ENCODE results near the gene TMEM238.
A peak's percentile ranks its signal among the peaks of the same experiment; 100 is the strongest.

The TMEM238 gene

GRCh38 chr19:55386493-55386971, 2.4 kb upstream of the TMEM238 start:
- ChIA-PET CTCF (no interaction called here), POLR2A (interaction anchor here (0.9 to 1.1 kb wide), 2 partner anchors 9 to 13 kb away, joined by 3 to 4 read pairs; no protein-coding TSS in a partner anchor)
- no peak for DNase-seq (ENCODE audit: extremely low spot score)
- TF ChIP-seq SP1 (IDR thresholded peaks at IDR 0.05) (no peak), CTBP1 (IDR thresholded peaks at IDR 0.05; ENCODE audit: borderline replicate concordance) (no peak), FOXM1 (IDR thresholded peaks at IDR 0.05; ENCODE audit: borderline replicate concordance) (no peak), L3MBTL2 (conservative IDR thresholded peaks at IDR 0.05) (no peak), FOXA1 (IDR thresholded peaks at IDR 0.05) (no peak), ELF4 (IDR thresholded peaks at IDR 0.05) (no peak), ARNT (IDR thresholded peaks at IDR 0.05) (no peak), LEF1 (IDR thresholded peaks at IDR 0.05; ENCODE audit: borderline replicate concordance) (no peak), PKNOX1 (IDR thresholded peaks at IDR 0.05) (no peak), FOXK2 (IDR thresholded peaks at IDR 0.05) (no peak), SUZ12 (IDR thresholded peaks at IDR 0.05) (no peak), ZNF384 (IDR thresholded peaks at IDR 0.05) (no peak)

GRCh38 chr19:55385724-55386492, 1.8 kb upstream of the TMEM238 start, which contains the start of gene RPL28:
TSS of gene RPL28 (plus strand) at chr19:55385932. CDS start at chr19:55386358, 426 bp downstream.
- peak; percentile 96 for DNase-seq (ENCODE audit: extremely low spot score)
- CTCF ChIA-PET, result no interaction called here
- POLR2A ChIA-PET, result interaction anchor here (0.9 to 1.5 kb wide), 3 partner anchors 8 to 13 kb away, joined by 3 to 6 read pairs (median 4); no protein-coding TSS in a partner anchor
- no peak for TF ChIP-seq TARDBP (IDR thresholded peaks at IDR 0.05)
- TF ChIP-seq HDGF (IDR thresholded peaks at IDR 0.05; ENCODE audit: borderline replicate concordance), result no peak
- peak; percentile 82 for TF ChIP-seq ELF4 (IDR thresholded peaks at IDR 0.05)
- TF ChIP-seq LEF1 (IDR thresholded peaks at IDR 0.05; ENCODE audit: borderline replicate concordance), result no peak

GRCh38 chr19:55384920-55385723, 1.0 kb upstream of the TMEM238 start:
- peak; percentile 95 for DNase-seq (ENCODE audit: extremely low spot score)
- TF ChIP-seq FOXK2 (IDR thresholded peaks at IDR 0.05), result no peak
- TF ChIP-seq PKNOX1 (IDR thresholded peaks at IDR 0.05), result peak; percentile 45
- no peak for TF ChIP-seq HDGF (IDR thresholded peaks at IDR 0.05; ENCODE audit: borderline replicate concordance)
- no peak for TF ChIP-seq CTBP1 (IDR thresholded peaks at IDR 0.05; ENCODE audit: borderline replicate concordance)
- no peak for TF ChIP-seq FOXM1 (IDR thresholded peaks at IDR 0.05; ENCODE audit: borderline replicate concordance)
- no peak for TF ChIP-seq ELF4 (IDR thresholded peaks at IDR 0.05)
- TF ChIP-seq SUZ12 (IDR thresholded peaks at IDR 0.05), result no peak
- TF ChIP-seq L3MBTL2 (conservative IDR thresholded peaks at IDR 0.05), result peak; percentile 54
- POLR2A ChIA-PET, result interaction anchor here (0.5 to 2.7 kb wide), 4 partner anchors 10 to 52 kb away, joined by 3 to 13 read pairs (median 4); partner anchors contain the start of gene KMT5C
- CTCF ChIA-PET, result no interaction called here

GRCh38 chr19:55383279-55384130, 587 bp downstream of the TMEM238 start:
- CTCF ChIA-PET, result no interaction called here
- POLR2A ChIA-PET, result interaction anchor here (1.0 to 2.7 kb wide), 2 partner anchors 35 to 44 kb away, joined by 5 to 13 read pairs; partner anchors contain the start of gene KMT5C
- TF ChIP-seq ARNT (IDR thresholded peaks at IDR 0.05), result no peak
- TF ChIP-seq LEF1 (IDR thresholded peaks at IDR 0.05; ENCODE audit: borderline replicate concordance), result no peak
- TF ChIP-seq FOXM1 (IDR thresholded peaks at IDR 0.05; ENCODE audit: borderline replicate concordance), result no peak
- TF ChIP-seq TARDBP (IDR thresholded peaks at IDR 0.05), result no peak
- TF ChIP-seq SUZ12 (IDR thresholded peaks at IDR 0.05), result no peak
- TF ChIP-seq FOXA1 (IDR thresholded peaks at IDR 0.05), result no peak
- no peak for TF ChIP-seq SP1 (IDR thresholded peaks at IDR 0.05)
- no peak for TF ChIP-seq ZNF384 (IDR thresholded peaks at IDR 0.05)
- TF ChIP-seq HDGF (IDR thresholded peaks at IDR 0.05; ENCODE audit: borderline replicate concordance), result no peak
- TF ChIP-seq CTBP1 (IDR thresholded peaks at IDR 0.05; ENCODE audit: borderline replicate concordance), result no peak
- TF ChIP-seq ELF4 (IDR thresholded peaks at IDR 0.05), result no peak
- no peak for TF ChIP-seq PKNOX1 (IDR thresholded peaks at IDR 0.05)
- TF ChIP-seq FOXK2 (IDR thresholded peaks at IDR 0.05), result no peak
- no peak for TF ChIP-seq NFRKB (IDR thresholded peaks at IDR 0.05)
- TF ChIP-seq L3MBTL2 (conservative IDR thresholded peaks at IDR 0.05), result no peak
- no peak for TF ChIP-seq BHLHE40 (IDR thresholded peaks at IDR 0.05; ENCODE audit: borderline replicate concordance)
- no peak for DNase-seq (ENCODE audit: extremely low spot score)

GRCh38 chr19:55382522-55383054, 1.5 kb downstream of the TMEM238 start:
- TF ChIP-seq TARDBP (IDR thresholded peaks at IDR 0.05), result no peak
- no peak for TF ChIP-seq L3MBTL2 (conservative IDR thresholded peaks at IDR 0.05)
- no peak for TF ChIP-seq SUZ12 (IDR thresholded peaks at IDR 0.05)
- TF ChIP-seq FOXA1 (IDR thresholded peaks at IDR 0.05), result no peak
- no peak for TF ChIP-seq HDGF (IDR thresholded peaks at IDR 0.05; ENCODE audit: borderline replicate concordance)
- TF ChIP-seq ZNF384 (IDR thresholded peaks at IDR 0.05), result no peak
- no peak for TF ChIP-seq NFRKB (IDR thresholded peaks at IDR 0.05)
- no peak for TF ChIP-seq ARNT (IDR thresholded peaks at IDR 0.05)
- no peak for TF ChIP-seq FOXK2 (IDR thresholded peaks at IDR 0.05)
- no peak for TF ChIP-seq BHLHE40 (IDR thresholded peaks at IDR 0.05; ENCODE audit: borderline replicate concordance)
- no peak for TF ChIP-seq ELF4 (IDR thresholded peaks at IDR 0.05)
- no peak for TF ChIP-seq SP1 (IDR thresholded peaks at IDR 0.05)
- no peak for TF ChIP-seq PKNOX1 (IDR thresholded peaks at IDR 0.05)
- TF ChIP-seq FOXM1 (IDR thresholded peaks at IDR 0.05; ENCODE audit: borderline replicate concordance), result no peak
- no peak for TF ChIP-seq CTBP1 (IDR thresholded peaks at IDR 0.05; ENCODE audit: borderline replicate concordance)
- TF ChIP-seq LEF1 (IDR thresholded peaks at IDR 0.05; ENCODE audit: borderline replicate concordance), result no peak
- no peak for DNase-seq (ENCODE audit: extremely low spot score)
- CTCF ChIA-PET, result no interaction called here
- POLR2A ChIA-PET, result interaction anchor here (0.7 to 2.7 kb wide), 2 partner anchors 25 to 43 kb away, joined by 3 to 13 read pairs; partner anchors contain the start of gene KMT5C
